HCT116 (cell line): ENCODE measurements around the gene TCP11L2. TPM values are rescaled to one million over a fixed set of nuclear protein-coding genes. Genes with fewer than 3 reads are reported as not detected.

Experiments used
- ATAC-seq: fragments of 200-7000 bp; cut with Tn5 transposase; 2 replicates; pipeline ENCODE4 v1.9.1; 2020; ENCODE audit warnings: mild to moderate bottlenecking, moderate library complexity
- BruUV-seq: library from RNA; stranded (reverse); fragments of 400-500 nt; replicated peaks from 2 replicates; lab custom pipeline; 2021; lab: Mats Ljungman, UMichigan
- CTCF ChIA-PET: fragments of 300-600 bp; sonication (Branson Sonifier 250); formaldehyde crosslinking; loops from one replicate; lab custom pipeline; 2021; ENCODE audit warnings: antibody characterized with exemption; lab: Charles Lee
- POLR2A ChIA-PET: fragments of 300-600, 350-600 bp; sonication (Branson Sonifier 250); formaldehyde crosslinking; loops from one replicate; lab custom pipeline; 2021; ENCODE audit warnings: antibody characterized with exemption; lab: Charles Lee
- RAD21 ChIA-PET, 2 experiments: fragments of 300-600 bp; sonication (Branson Sonifier 250); formaldehyde crosslinking; loops; one replicate each; lab custom pipeline; 2023; ENCODE audit warnings: low total read pairs in 2 of 2; ENCODE audit not compliant: uncharacterized antibody in 2 of 2, unreplicated experiment in 2 of 2, low non-redundant PET in 1 of 2; lab: Charles Lee
- DNase-seq: peaks from one replicate; pipeline ENCODE4 v3.0.0-alpha.2; 2010; ENCODE audit warnings: low read depth, low spot score
- H2AFZ ChIP-seq: fragments of 200-600 bp; shearing (Covaris generic), sonication (generic); 2 replicates; pipeline ENCODE4 v1.6.1; 2017; ENCODE audit warnings: low read depth, mixed run types, mixed read lengths, antibody characterized with exemption, low read length; ENCODE audit not compliant: poor library complexity, severe bottlenecking
- H3K27ac ChIP-seq: 2 replicates; pipeline ENCODE4 v1.5.1; 2012; ENCODE audit warnings: low read depth, low read length
- H3K27me3 ChIP-seq: fragments of 200-600 bp; sonication (generic); 2 replicates; pipeline ENCODE4 v1.6.1; 2016; ENCODE audit warnings: mixed run types, low read length, mixed read lengths; ENCODE audit not compliant: insufficient read depth
- H3K36me3 ChIP-seq, 2 experiments: fragments of 200-500 bp in 1 of 2; fragments of 200-600 bp in 1 of 2; sonication (Bioruptor generic) in 1 of 2; sonication (generic) in 1 of 2; 2 replicates each; pipeline versions ENCODE4 v1.5.1 to v1.6.1; 2014 to 2016; ENCODE audit warnings: low read length in 2 of 2, inconsistent platforms in 1 of 2, mixed read lengths in 1 of 2, mixed run types in 1 of 2; ENCODE audit not compliant: insufficient read depth in 2 of 2, control insufficient read depth in 1 of 2
- H3K4me1 ChIP-seq, 2 experiments: fragments of 200-600 bp in 1 of 2; sonication (generic) in 1 of 2; 2 replicates each; pipeline versions ENCODE4 v1.5.1 to v1.6.1; 2012 to 2017; ENCODE audit warnings: low read length in 2 of 2, inconsistent platforms in 1 of 2, mild to moderate bottlenecking in 1 of 2, mixed read lengths in 1 of 2, mixed run types in 1 of 2, moderate library complexity in 1 of 2; ENCODE audit not compliant: insufficient read depth in 2 of 2, control insufficient read depth in 1 of 2
- H3K4me2 ChIP-seq: fragments of 200-600 bp; sonication (generic); 2 replicates; pipeline ENCODE4 v1.6.1; 2017; ENCODE audit warnings: mixed run types, low read length, mixed read lengths
- H3K4me3 ChIP-seq, 2 experiments: fragments of 200-600 bp in 1 of 2; sonication (generic) in 1 of 2; replicated peaks in 1 of 2; 2 replicates each; pipeline ENCODE4 v1.5.1; 2011 to 2016; ENCODE audit warnings: low read length in 2 of 2, control low read depth in 1 of 2, low read depth in 1 of 2, mild to moderate bottlenecking in 1 of 2, mixed read lengths in 1 of 2, mixed run types in 1 of 2
- H3K79me2 ChIP-seq: fragments of 200-600 bp; sonication (generic); 2 replicates; pipeline ENCODE4 v1.6.1; 2017; ENCODE audit warnings: mild to moderate bottlenecking, mixed run types, low read length, moderate library complexity, mixed read lengths; ENCODE audit not compliant: insufficient read depth
- H3K9ac ChIP-seq: fragments of 200-600 bp; sonication (generic); 2 replicates; pipeline ENCODE4 v1.6.1; 2016; ENCODE audit warnings: low read length, mixed read lengths
- H3K9me2 ChIP-seq: fragments of 200-600 bp; sonication (generic), shearing (Covaris generic); 2 replicates; pipeline ENCODE4 v1.6.1; 2017; ENCODE audit warnings: mixed run types, mild to moderate bottlenecking, moderate library complexity; ENCODE audit not compliant: insufficient read depth
- H3K9me3 ChIP-seq, 2 experiments: fragments of 200-500 bp in 1 of 2; fragments of 200-600 bp in 1 of 2; sonication (Bioruptor generic) in 1 of 2; sonication (generic) in 1 of 2; 2 replicates each; pipeline ENCODE4 v1.6.1; 2014 to 2017; ENCODE audit warnings: low read length in 2 of 2, mixed read lengths in 2 of 2, inconsistent platforms in 1 of 2, low read depth in 1 of 2, mild to moderate bottlenecking in 1 of 2, mixed run types in 1 of 2, moderate library complexity in 1 of 2; ENCODE audit not compliant: control insufficient read depth in 1 of 2, insufficient read depth in 1 of 2
- H4K20me1 ChIP-seq: fragments of 200-600 bp; sonication (generic), shearing (Covaris generic); 2 replicates; pipeline ENCODE4 v1.6.1; 2017; ENCODE audit warnings: mixed run types, mild to moderate bottlenecking, moderate library complexity; ENCODE audit not compliant: insufficient read depth
- CBX3 ChIP-seq: IDR thresholded peaks from 2 replicates; pipeline ENCODE4 v1.6.1; 2012; ENCODE audit warnings: low read depth
- CEBPB ChIP-seq: IDR thresholded peaks from 2 replicates; pipeline ENCODE4 v1.6.1; 2012; ENCODE audit warnings: low read depth
- EGR1 ChIP-seq: IDR thresholded peaks from 2 replicates; pipeline ENCODE4 v1.6.1; 2012; ENCODE audit warnings: low read depth
- ELF1 ChIP-seq: IDR thresholded peaks from 2 replicates; pipeline ENCODE4 v1.6.1; 2012; ENCODE audit warnings: low read depth, borderline replicate concordance
- EZH2 ChIP-seq: fragments of 200-600 bp; sonication (generic); IDR thresholded peaks from 2 replicates; pipeline ENCODE4 v1.6.1; 2017; ENCODE audit warnings: antibody characterized with exemption, mixed run types
- EZH2phosphoT487 ChIP-seq: fragments of 200-600 bp; IDR thresholded peaks from 2 replicates; pipeline ENCODE4 v1.6.1; 2018; ENCODE audit warnings: antibody characterized with exemption, borderline replicate concordance
- JUND ChIP-seq: IDR thresholded peaks from 2 replicates; pipeline ENCODE4 v1.6.1; 2012
- POLR2AphosphoS5 ChIP-seq: IDR thresholded peaks from 2 replicates; pipeline ENCODE4 v1.6.1; 2011; ENCODE audit warnings: mild to moderate bottlenecking, low read depth, low read length, moderate library complexity
- RAD21 ChIP-seq: IDR thresholded peaks from 2 replicates; pipeline ENCODE4 v1.6.1; 2012; ENCODE audit warnings: low read depth, mild to moderate bottlenecking
- SIN3A ChIP-seq: IDR thresholded peaks from 2 replicates; pipeline ENCODE4 v1.6.1; 2012; ENCODE audit warnings: low read depth
- SRF ChIP-seq: IDR thresholded peaks from 2 replicates; pipeline ENCODE4 v1.6.1; 2012; ENCODE audit warnings: low read depth
- TCF7L2 ChIP-seq: IDR thresholded peaks from 2 replicates; pipeline ENCODE4 v1.7.0; 2011; ENCODE audit warnings: borderline replicate concordance, inconsistent platforms; ENCODE audit not compliant: insufficient read depth, insufficient read length; ENCODE audit errors: extremely low read depth
- YY1 ChIP-seq: IDR thresholded peaks from 2 replicates; pipeline ENCODE4 v1.6.1; 2011; ENCODE audit warnings: low read length, low read depth, moderate library complexity, mild to moderate bottlenecking; ENCODE audit not compliant: insufficient replicate concordance; ENCODE audit errors: extremely low read depth
- ZNF274 ChIP-seq: fragments of 200-500 bp; sonication (Bioruptor generic); IDR thresholded peaks from 2 replicates; pipeline ENCODE4 v1.6.1; 2014; ENCODE audit warnings: mild to moderate bottlenecking, low read depth, low read length, inconsistent platforms
- intact Hi-C: fragments of 100-400 bp; cut with micrococcal nuclease; formaldehyde crosslinking; loops from 2 replicates; pipeline ENCODE4 v1.10.0; 2022
- total RNA-seq: library from RNA; stranded (reverse); gene quantifications from one replicate; pipeline ENCODE4 v1.2.1, GENCODE V29; 2021; ENCODE audit not compliant: unreplicated experiment
- TF ChIP-seq, protein P1 (sequence below): IDR thresholded peaks from 2 replicates; pipeline ENCODE4 v1.6.1; 2011; ENCODE audit warnings: mild to moderate bottlenecking, low read length, moderate library complexity; ENCODE audit not compliant: insufficient replicate concordance; ENCODE audit errors: extremely low read depth
- TF ChIP-seq, protein P2 (sequence below), 3 experiments: fragments of 200-600 bp in 1 of 3; sonication (generic) in 1 of 3; IDR thresholded peaks in 2 of 3; conservative IDR thresholded peaks in 1 of 3; 2 replicates each; pipeline ENCODE4 v1.5.1; 2012 to 2017; ENCODE audit warnings: low read depth in 2 of 3, low read length in 2 of 3, antibody characterized with exemption in 1 of 3, borderline replicate concordance in 1 of 3, control low read depth in 1 of 3, mild to moderate bottlenecking in 1 of 3, mixed read lengths in 1 of 3, mixed run types in 1 of 3, moderate library complexity in 1 of 3; ENCODE audit not compliant: insufficient read depth in 1 of 3
- TF ChIP-seq, protein P3 (sequence below): IDR thresholded peaks from 2 replicates; pipeline ENCODE4 v1.6.1; 2012

Gene TCP11L2
- total RNA-seq, 1 experiment from 2014 or later, result 14.4 TPM

DNA sequence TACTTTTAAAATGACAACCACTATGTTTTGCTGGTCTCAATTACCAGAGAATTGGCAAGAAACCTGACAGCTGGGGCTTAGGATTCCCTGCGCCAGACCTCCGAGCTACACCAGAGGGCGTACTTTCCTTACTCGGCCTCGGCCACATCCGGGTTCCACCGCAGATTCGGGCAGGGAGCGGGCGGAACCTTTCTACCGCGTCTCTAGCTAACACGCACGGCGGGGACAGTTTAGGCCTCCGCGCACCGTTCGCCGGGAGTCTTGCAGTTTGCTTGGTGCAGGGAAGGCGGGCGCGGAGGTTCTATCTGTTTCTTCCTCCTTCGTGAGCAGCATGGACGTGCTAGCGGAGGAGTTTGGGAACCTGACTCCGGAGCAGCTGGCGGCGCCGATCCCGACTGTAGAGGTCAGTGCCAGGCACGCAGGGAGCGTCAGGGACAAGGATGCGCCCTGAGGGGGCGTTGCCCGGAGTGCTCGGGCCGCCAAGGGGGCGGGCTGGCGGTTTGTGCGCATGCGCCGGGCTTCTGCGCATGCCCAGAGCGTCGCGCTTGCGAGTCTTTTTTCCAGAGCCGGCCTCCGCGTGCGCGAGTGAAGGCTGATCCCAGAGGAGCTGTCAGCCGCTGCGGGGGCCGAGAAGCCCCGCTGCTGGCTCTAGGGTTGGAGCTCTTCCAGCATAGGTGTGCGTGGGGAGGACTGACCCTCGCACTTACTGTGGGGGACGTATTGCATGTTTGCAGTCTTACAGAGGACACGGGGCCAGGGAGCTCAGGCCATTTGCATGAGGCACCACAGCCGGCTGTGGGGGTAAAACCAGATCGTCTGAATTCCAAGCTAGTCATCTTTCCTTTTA is 55.2 kb downstream of the TCP11L2 start, which contains the start of gene POLR3B:
Gene POLR3B, plus strand, starts transcription at position 200 of the 847 bp plus-strand sequence. Its CDS starts 132 bp downstream, at position 332.
- no peaks in the 10 kb centered on the region for H3K36me3 ChIP-seq
- ChIA-PET CTCF (interaction anchor here (0.7 to 2.8 kb wide), 21 partner anchors 9 to 650 kb away, joined by 3 to 34 read pairs (median 4); no protein-coding TSS in a partner anchor), RAD21 (interaction anchor here in 1 of 2 experiments (1.0 to 2.1 kb wide), 3 partner anchors 12 to 561 kb away, joined by 3 to 6 read pairs (median 4); no protein-coding TSS in a partner anchor), POLR2A (interaction anchor here (0.7 to 1.6 kb wide), 8 partner anchors 11 to 561 kb away, joined by 3 to 4 read pairs (median 4); no protein-coding TSS in a partner anchor)
- H2AFZ ChIP-seq, result peak within 1 kb of the TSS; percentile 60
- H3K4me1 ChIP-seq, result peaks cover 3 to 11% of the 10 kb centered on the region in 2 experiments; a peak in 3 of 4 replicates
- no peaks in the 10 kb centered on the region for H3K9me3 ChIP-seq
- peak within 1 kb of the TSS; percentile 85 to 89 for H3K4me3 ChIP-seq
- no peaks in the 10 kb centered on the region for H4K20me1 ChIP-seq
- peak within 1 kb of the TSS; percentile 82 for H3K9ac ChIP-seq
- ATAC-seq (peak; percentile 90), DNase-seq (peak; percentile 93)
- no peaks in the 10 kb centered on the region for H3K27me3 ChIP-seq
- BruUV-seq, result TSS peak; percentile 79
- intact Hi-C loops, result loop anchor here (1.0 to 2.0 kb wide), 3 partner anchors 131 to 561 kb away; no protein-coding TSS in a partner anchor
- peak within 1 kb of the TSS; percentile 70 for H3K27ac ChIP-seq
- H3K9me2 ChIP-seq, result no peaks in the 10 kb centered on the region
- H3K4me2 ChIP-seq, result peak within 1 kb of the TSS; percentile 98
- H3K79me2 ChIP-seq, result peaks cover 41% of the 10 kb centered on the region
- TF ChIP-seq JUND (no peak), CEBPB (no peak), EGR1 (peak; percentile 92), EZH2 (no peak), SRF (peak; percentile 66; the same call in 1 of the 2 replicates), EZH2phosphoT487 (no peak), YY1 (peak; percentile 72), TCF7L2 (peak; percentile 74), RAD21 (peak; percentile 87), ELF1 (peak; percentile 54; the same call in 1 of the 2 replicates), POLR2AphosphoS5 (peak; percentile 90), SIN3A (peak; percentile 95), ZNF274 (no peak), CBX3 (peak; percentile 92)
- TF ChIP-seq, protein P1, sequence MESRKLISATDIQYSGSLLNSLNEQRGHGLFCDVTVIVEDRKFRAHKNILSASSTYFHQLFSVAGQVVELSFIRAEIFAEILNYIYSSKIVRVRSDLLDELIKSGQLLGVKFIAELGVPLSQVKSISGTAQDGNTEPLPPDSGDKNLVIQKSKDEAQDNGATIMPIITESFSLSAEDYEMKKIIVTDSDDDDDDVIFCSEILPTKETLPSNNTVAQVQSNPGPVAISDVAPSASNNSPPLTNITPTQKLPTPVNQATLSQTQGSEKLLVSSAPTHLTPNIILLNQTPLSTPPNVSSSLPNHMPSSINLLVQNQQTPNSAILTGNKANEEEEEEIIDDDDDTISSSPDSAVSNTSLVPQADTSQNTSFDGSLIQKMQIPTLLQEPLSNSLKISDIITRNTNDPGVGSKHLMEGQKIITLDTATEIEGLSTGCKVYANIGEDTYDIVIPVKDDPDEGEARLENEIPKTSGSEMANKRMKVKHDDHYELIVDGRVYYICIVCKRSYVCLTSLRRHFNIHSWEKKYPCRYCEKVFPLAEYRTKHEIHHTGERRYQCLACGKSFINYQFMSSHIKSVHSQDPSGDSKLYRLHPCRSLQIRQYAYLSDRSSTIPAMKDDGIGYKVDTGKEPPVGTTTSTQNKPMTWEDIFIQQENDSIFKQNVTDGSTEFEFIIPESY, result peak; percentile 67
- TF ChIP-seq, protein P2, sequence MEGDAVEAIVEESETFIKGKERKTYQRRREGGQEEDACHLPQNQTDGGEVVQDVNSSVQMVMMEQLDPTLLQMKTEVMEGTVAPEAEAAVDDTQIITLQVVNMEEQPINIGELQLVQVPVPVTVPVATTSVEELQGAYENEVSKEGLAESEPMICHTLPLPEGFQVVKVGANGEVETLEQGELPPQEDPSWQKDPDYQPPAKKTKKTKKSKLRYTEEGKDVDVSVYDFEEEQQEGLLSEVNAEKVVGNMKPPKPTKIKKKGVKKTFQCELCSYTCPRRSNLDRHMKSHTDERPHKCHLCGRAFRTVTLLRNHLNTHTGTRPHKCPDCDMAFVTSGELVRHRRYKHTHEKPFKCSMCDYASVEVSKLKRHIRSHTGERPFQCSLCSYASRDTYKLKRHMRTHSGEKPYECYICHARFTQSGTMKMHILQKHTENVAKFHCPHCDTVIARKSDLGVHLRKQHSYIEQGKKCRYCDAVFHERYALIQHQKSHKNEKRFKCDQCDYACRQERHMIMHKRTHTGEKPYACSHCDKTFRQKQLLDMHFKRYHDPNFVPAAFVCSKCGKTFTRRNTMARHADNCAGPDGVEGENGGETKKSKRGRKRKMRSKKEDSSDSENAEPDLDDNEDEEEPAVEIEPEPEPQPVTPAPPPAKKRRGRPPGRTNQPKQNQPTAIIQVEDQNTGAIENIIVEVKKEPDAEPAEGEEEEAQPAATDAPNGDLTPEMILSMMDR (IDR thresholded peaks at IDR 0.05 in 2 of 3, conservative IDR thresholded peaks at IDR 0.05 in 1 of 3; ENCODE audit: borderline replicate concordance in 1 of 3, insufficient read depth in 1 of 3, low read depth in 2 of 3, low read length in 2 of 3), result peak; percentile 78 to 90 (median 87)
- TF ChIP-seq, protein P3, sequence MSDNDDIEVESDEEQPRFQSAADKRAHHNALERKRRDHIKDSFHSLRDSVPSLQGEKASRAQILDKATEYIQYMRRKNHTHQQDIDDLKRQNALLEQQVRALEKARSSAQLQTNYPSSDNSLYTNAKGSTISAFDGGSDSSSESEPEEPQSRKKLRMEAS, result peak; percentile 96
